BE2C (cell line): Measurements from ENCODE around the gene XPC.

Source experiments
- DNase-seq: peaks from one replicate; pipeline ENCODE4 v3.0.0-alpha.2; 2020
- H3K27me3 ChIP-seq: fragments of 250-450 bp; sonication (Bioruptor Pico); 2 replicates; pipeline ENCODE4 v1.5.1; 2020; ENCODE audit warnings: mild to moderate bottlenecking
- H3K36me3 ChIP-seq: fragments of 250-450 bp; sonication (Bioruptor Pico); 2 replicates; pipeline ENCODE4 v1.5.1; 2020; ENCODE audit warnings: mild to moderate bottlenecking
- H3K4me1 ChIP-seq: fragments of 250-450 bp; sonication (Bioruptor Pico); 2 replicates; pipeline ENCODE4 v1.5.1; 2020
- H3K4me3 ChIP-seq: 2 replicates; pipeline ENCODE4 v1.5.1; 2011; ENCODE audit warnings: low read depth, low read length
- H3K9me3 ChIP-seq: fragments of 250-450 bp; sonication (Bioruptor Pico); 2 replicates; pipeline ENCODE4 v1.5.1; 2020
- CTCF ChIP-seq: IDR thresholded peaks from 2 replicates; pipeline ENCODE4 v1.5.1; 2012; ENCODE audit warnings: mild to moderate bottlenecking, low read depth, low read length

XPC gene

GRCh38 chr3:14126017-14126886 lies 52.1 kb downstream of the XPC start:
- TF ChIP-seq CTCF = no peak
- Histone ChIP-seq H3K4me1 (no peaks in the 10 kb centered on the region), H3K27me3 (no peaks in the 10 kb centered on the region), H3K4me3 (peak overlapping the region; percentile 84), H3K36me3 (peaks cover 20% of the 10 kb centered on the region), H3K9me3 (no peaks in the 10 kb centered on the region)
- DNase-seq = no peak

- DNase-seq = peak; percentile 44
- H3K36me3 ChIP-seq = peaks cover 12% of the 10 kb centered on the region; the same call in 1 of the 2 replicates
- no peaks in the 10 kb centered on the region for H3K4me1 ChIP-seq
- H3K4me3 ChIP-seq = peak overlapping the region; percentile 84
- H3K27me3 ChIP-seq = no peaks in the 10 kb centered on the region
- no peak for TF ChIP-seq CTCF
- no peaks in the 10 kb centered on the region for H3K9me3 ChIP-seq
Observed at GRCh38 chr3:14125193-14126016, 53.0 kb downstream of the XPC start.

GRCh38 chr3:14124615-14125192 lies 53.7 kb downstream of the XPC start, which contains the start of the genes CHCHD4 and TMEM43:
CHCHD4 (minus strand) TSS chr3:14124870; CDS start chr3:14124676, 194 bp downstream.
TMEM43 (plus strand) TSS chr3:14125052; CDS start chr3:14125194, 142 bp downstream.
- Histone ChIP-seq H3K27me3 (no peaks in the 10 kb centered on the region), H3K4me1 (no peaks in the 10 kb centered on the region), H3K4me3 (peak within 1 kb of the TSS; percentile 84), H3K36me3 (peaks cover 12% of the 10 kb centered on the region; the same call in 1 of the 2 replicates), H3K9me3 (no peaks in the 10 kb centered on the region)
- DNase-seq = peak; percentile 93
- no peak for TF ChIP-seq CTCF

- no peaks in the 10 kb centered on the region for H3K9me3 ChIP-seq
- peak overlapping the region; percentile 84 for H3K4me3 ChIP-seq
- no peaks in the 10 kb centered on the region for H3K27me3 ChIP-seq
- H3K4me1 ChIP-seq = no peaks in the 10 kb centered on the region
- DNase-seq = no peak
- H3K36me3 ChIP-seq = peaks cover 12% of the 10 kb centered on the region; the same call in 1 of the 2 replicates
- TF ChIP-seq CTCF = no peak
Observed at GRCh38 chr3:14124223-14124614, 54.2 kb downstream of the XPC start.

- Histone ChIP-seq H3K36me3 (peaks cover 9% of the 10 kb centered on the region; the same call in 1 of the 2 replicates), H3K4me1 (no peaks in the 10 kb centered on the region), H3K9me3 (no peaks in the 10 kb centered on the region), H3K4me3 (peak overlapping the region; percentile 84), H3K27me3 (no peaks in the 10 kb centered on the region)
- no peak for TF ChIP-seq CTCF
- DNase-seq = no peak
Observed at GRCh38 chr3:14123308-14124222, 54.8 kb downstream of the XPC start.
